ENCODE data around the gene TPM2. TPM values are rescaled to one million over a fixed set of nuclear protein-coding genes. Genes with fewer than 3 reads are reported as not detected.

TPM2 gene
- total RNA-seq, 1 experiment from 2014 or later: 7.0 TPM

GRCh38 chr9:35714123-35714522 is 24.4 kb upstream of the TPM2 start:
- Histone ChIP-seq H3K79me2 (ENCODE audit: low read length) (no peaks in the 10 kb centered on the region), H3K27ac (ENCODE audit: low read length) (no peak overlapping the region), H3K36me3 (ENCODE audit: low read depth, low read length) (peaks cover 41% of the 10 kb centered on the region), H3K4me2 (ENCODE audit: low read length) (no peak overlapping the region), H3K9me3 (ENCODE audit: low read length) (no peaks in the 10 kb centered on the region), H3K4me1 (ENCODE audit: insufficient read depth, low read length) (no peaks in the 10 kb centered on the region; the same call in 1 of the 2 replicates), H3K9ac (ENCODE audit: low read length) (no peak overlapping the region), H4K20me1 (ENCODE audit: low read length) (no peaks in the 10 kb centered on the region), H2AFZ (ENCODE audit: low read length) (no peak overlapping the region), H3F3A (ENCODE audit: low read length, unreplicated experiment) (no peaks in the 10 kb centered on the region), H3K27me3 (ENCODE audit: low read length) (no peaks in the 10 kb centered on the region), H3K4me3 (ENCODE audit: low read length) (no peak overlapping the region), H3K9me2 (replicated peaks; ENCODE audit: low read length) (no peaks in the 10 kb centered on the region)
- no TSS peak for BruUV-seq (replicated peaks)
- ATAC-seq: no peak
- intact Hi-C loops (cut with micrococcal nuclease): no loop called here
- ChIA-PET CTCF (no interaction called here), POLR2A (ENCODE audit: unreplicated experiment) (no interaction called here)
- no peak for DNase-seq
- TF ChIP-seq EZH2phosphoT487 (IDR thresholded peaks at IDR 0.05; ENCODE audit: borderline replicate concordance, low read length) (no peak), CTCF (conservative IDR thresholded peaks at IDR 0.05; ENCODE audit: low read depth, low read length) (no peak), EZH2 (IDR thresholded peaks at IDR 0.05; ENCODE audit: low read length, unreplicated experiment) (no peak)

- Histone ChIP-seq H3K9ac (ENCODE audit: low read length) (no peak overlapping the region), H3K27ac (ENCODE audit: low read length) (no peak overlapping the region), H3F3A (ENCODE audit: low read length, unreplicated experiment) (no peaks in the 10 kb centered on the region), H3K4me1 (ENCODE audit: insufficient read depth, low read length) (no peaks in the 10 kb centered on the region), H2AFZ (ENCODE audit: low read length) (no peak overlapping the region), H3K9me2 (replicated peaks; ENCODE audit: low read length) (no peaks in the 10 kb centered on the region), H3K4me2 (ENCODE audit: low read length) (no peak overlapping the region), H3K36me3 (ENCODE audit: low read depth, low read length) (peaks cover 44% of the 10 kb centered on the region), H3K9me3 (ENCODE audit: low read length) (no peaks in the 10 kb centered on the region), H3K27me3 (ENCODE audit: low read length) (no peaks in the 10 kb centered on the region), H3K4me3 (ENCODE audit: low read length) (no peak overlapping the region), H3K79me2 (ENCODE audit: low read length) (no peaks in the 10 kb centered on the region), H4K20me1 (ENCODE audit: low read length) (no peaks in the 10 kb centered on the region)
- intact Hi-C loops (cut with micrococcal nuclease): no loop called here
- TF ChIP-seq EZH2 (IDR thresholded peaks at IDR 0.05; ENCODE audit: low read length, unreplicated experiment) (no peak), EZH2phosphoT487 (IDR thresholded peaks at IDR 0.05; ENCODE audit: borderline replicate concordance, low read length) (no peak), CTCF (conservative IDR thresholded peaks at IDR 0.05; ENCODE audit: low read depth, low read length) (no peak)
- DNase-seq (no peak), ATAC-seq (no peak)
- no TSS peak for BruUV-seq (replicated peaks)
- ChIA-PET CTCF (no interaction called here), POLR2A (ENCODE audit: unreplicated experiment) (no interaction called here)
These were observed 23.9 kb upstream of the TPM2 start for GRCh38 chr9:35713578-35713977.

- Histone ChIP-seq H3F3A (ENCODE audit: low read length, unreplicated experiment) (no peaks in the 10 kb centered on the region), H3K9ac (ENCODE audit: low read length) (no peak overlapping the region), H3K4me1 (ENCODE audit: insufficient read depth, low read length) (no peaks in the 10 kb centered on the region), H3K36me3 (ENCODE audit: low read depth, low read length) (peaks cover 51% of the 10 kb centered on the region), H3K79me2 (ENCODE audit: low read length) (no peaks in the 10 kb centered on the region), H4K20me1 (ENCODE audit: low read length) (no peaks in the 10 kb centered on the region), H3K4me3 (ENCODE audit: low read length) (no peak overlapping the region), H3K27ac (ENCODE audit: low read length) (no peak overlapping the region), H3K4me2 (ENCODE audit: low read length) (no peak overlapping the region), H3K9me2 (replicated peaks; ENCODE audit: low read length) (no peaks in the 10 kb centered on the region), H3K9me3 (ENCODE audit: low read length) (no peaks in the 10 kb centered on the region), H3K27me3 (ENCODE audit: low read length) (no peaks in the 10 kb centered on the region), H2AFZ (ENCODE audit: low read length) (no peak overlapping the region)
- ChIA-PET POLR2A (ENCODE audit: unreplicated experiment) (no interaction called here), CTCF (interaction anchor here (0.7 kb wide), 1 partner anchor 48 kb away, joined by 9 read pairs; no protein-coding TSS in a partner anchor)
- ATAC-seq (no peak), DNase-seq (no peak)
- BruUV-seq (replicated peaks): no TSS peak
- intact Hi-C loops (cut with micrococcal nuclease): no loop called here
- TF ChIP-seq EZH2 (IDR thresholded peaks at IDR 0.05; ENCODE audit: low read length, unreplicated experiment): no peak
- TF ChIP-seq CTCF (conservative IDR thresholded peaks at IDR 0.05; ENCODE audit: low read depth, low read length): no peak
- no peak for TF ChIP-seq EZH2phosphoT487 (IDR thresholded peaks at IDR 0.05; ENCODE audit: borderline replicate concordance, low read length)
These were observed 23.2 kb upstream of the TPM2 start for GRCh38 chr9:35712762-35713400.
